IPS DF 4.7 (cell line): ENCODE measurements around the gene CCDC171.
"Not testable (repeated sequence)": the region's sequence is repeated elsewhere in the genome, so short reads cannot be mapped to it uniquely, and the experiment has no call there.

Experiments
- DNase-seq: peaks from one replicate; pipeline ENCODE4 v3.0.0-alpha.2; 2013; ENCODE audit warnings: low spot score; ENCODE audit errors: extremely low read depth

Gene CCDC171

GRCh38 chr9:15746905-15747304 lies 194.1 kb downstream of the CCDC171 start:
- no peak for DNase-seq

DNA sequence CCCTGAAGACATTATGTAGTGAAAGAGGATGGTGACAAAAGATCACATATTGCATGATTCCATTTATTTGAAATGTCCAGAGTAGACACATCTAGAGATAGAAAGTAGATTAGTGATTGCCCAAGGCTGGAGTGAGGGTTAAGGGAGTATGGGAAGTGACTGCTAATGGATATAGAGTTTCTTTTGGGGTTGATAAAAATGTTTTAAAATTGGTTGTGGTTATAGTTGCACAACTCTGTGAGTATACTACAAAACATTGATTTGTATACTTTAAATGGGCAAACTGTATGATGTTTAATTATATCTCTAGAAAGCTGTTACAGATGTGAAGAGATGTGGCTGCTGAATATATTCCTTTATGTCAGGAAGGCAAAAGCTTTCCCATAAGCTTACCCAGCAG lies 202.8 kb downstream of the CCDC171 start:
- DNase-seq = no peak

- no peak for DNase-seq
Measured at GRCh38 chr9:15761551-15761950, 208.7 kb downstream of the CCDC171 start.

GRCh38 chr9:15763371-15763770 lies 210.5 kb downstream of the CCDC171 start:
- no peak for DNase-seq

DNA sequence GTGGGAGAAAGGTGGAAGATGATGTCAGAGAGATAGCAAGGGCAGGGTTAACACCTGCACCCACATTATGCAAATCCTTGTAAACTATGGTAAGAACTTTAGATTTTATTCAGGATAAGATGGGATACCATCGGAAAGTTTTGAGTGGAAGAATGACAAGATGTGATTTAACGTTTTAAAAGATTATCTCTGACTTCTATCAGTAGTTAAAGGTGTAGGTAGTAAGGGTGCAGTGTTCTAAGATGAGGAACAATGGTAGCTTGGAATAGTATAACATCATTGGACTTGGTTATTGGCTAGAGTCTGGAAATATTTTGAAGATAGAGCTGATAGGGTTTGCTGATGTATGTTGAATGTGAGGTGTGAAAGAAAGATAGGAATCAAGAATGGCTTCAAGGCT lies 211.3 kb downstream of the CCDC171 start:
- DNase-seq = no peak

GRCh38 chr9:15769547-15769946 lies 216.7 kb downstream of the CCDC171 start:
- no peak for DNase-seq

GRCh38 chr9:15778861-15779260 lies 226.0 kb downstream of the CCDC171 start:
- DNase-seq = no peak

- DNase-seq = no peak
Measured at GRCh38 chr9:15782106-15782505, 229.3 kb downstream of the CCDC171 start.

- DNase-seq = no peak
Measured at GRCh38 chr9:15785584-15785983, 232.7 kb downstream of the CCDC171 start.

- no peak for DNase-seq
Measured at GRCh38 chr9:15786616-15787015, 233.8 kb downstream of the CCDC171 start.

DNA sequence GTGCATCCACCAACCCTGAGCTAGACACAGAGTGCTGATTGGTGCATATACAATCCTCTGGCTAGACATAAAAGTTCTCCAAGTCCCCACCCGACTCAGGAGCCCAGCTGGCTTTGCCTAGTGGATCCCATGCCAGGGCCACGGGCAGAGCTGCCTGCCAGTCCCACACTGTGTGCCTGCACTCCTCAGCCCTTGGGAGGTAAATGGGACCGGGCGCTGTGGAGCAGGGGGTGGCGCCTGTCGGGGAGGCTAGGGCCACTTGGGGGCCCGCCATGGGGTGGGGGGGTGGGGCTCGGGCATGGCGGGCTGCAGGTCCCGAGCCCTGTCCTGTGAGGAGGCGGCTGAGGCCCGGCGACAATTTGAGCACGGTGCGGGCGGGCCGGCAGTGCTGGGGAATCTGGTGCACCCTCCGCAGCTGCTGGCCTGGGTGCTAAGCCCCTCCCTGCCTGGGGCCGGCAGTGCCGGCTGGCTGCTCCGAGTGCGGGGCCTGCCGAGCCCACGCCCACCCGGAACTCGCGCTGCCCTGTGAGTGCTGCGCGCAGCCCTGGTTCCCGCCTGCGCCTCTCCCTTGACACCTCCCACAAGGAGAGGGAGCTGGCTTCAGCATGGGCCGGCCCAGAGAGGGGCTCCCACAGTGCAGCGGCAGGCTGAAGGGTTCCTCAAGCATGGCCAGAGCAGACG lies 257.5 kb downstream of the CCDC171 start:
- not testable (repeated sequence) for DNase-seq

GRCh38 chr9:15813076-15813475 lies 260.2 kb downstream of the CCDC171 start:
- DNase-seq = no peak

GRCh38 chr9:15824310-15824709 lies 271.5 kb downstream of the CCDC171 start:
- peak; percentile 1 for DNase-seq

- no peak for DNase-seq
Measured at GRCh38 chr9:15831384-15831783, 278.5 kb downstream of the CCDC171 start.

GRCh38 chr9:15834541-15834940 lies 281.7 kb downstream of the CCDC171 start:
- DNase-seq = no peak

- DNase-seq = peak; percentile 33
Measured at GRCh38 chr9:15837079-15837679, 284.3 kb downstream of the CCDC171 start.

DNA sequence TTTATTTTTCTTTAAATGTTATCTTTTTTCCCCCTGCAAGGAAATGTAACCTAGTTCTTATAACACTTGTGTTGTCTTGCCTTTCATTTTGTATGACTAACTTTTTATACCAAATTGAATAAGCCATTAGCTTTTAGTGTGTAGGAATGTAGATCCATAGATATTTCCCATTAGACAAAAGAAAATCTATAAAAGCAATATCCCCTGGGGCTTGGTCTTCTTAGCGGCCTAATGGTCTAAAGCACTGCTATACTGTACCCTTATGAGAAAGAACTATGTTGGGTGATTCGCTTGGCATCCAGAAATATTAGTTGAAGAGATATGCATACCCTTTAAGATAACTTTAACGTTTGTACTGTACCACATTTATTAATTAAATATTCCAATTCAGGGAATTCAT lies 289.2 kb downstream of the CCDC171 start:
- no peak for DNase-seq

DNA sequence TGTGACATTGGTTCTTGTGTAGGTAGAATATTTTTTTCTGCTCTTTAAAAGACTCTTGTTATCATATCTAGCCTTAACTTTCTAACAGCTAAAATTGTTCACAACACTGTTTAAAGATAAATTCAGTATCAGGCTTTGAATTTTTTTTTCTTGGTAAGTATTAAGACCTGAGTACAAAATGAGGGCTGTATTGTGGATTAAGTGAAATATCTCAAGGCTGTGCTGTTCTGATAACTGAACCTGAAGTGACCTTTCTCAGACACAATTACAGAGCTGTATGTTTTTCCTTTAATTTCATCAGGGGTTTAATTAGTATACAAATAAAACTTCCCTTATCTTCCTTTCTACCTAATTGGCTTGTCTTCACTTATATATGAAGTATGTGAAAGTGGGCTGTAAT lies 290.5 kb downstream of the CCDC171 start:
- DNase-seq = no peak

GRCh38 chr9:15843931-15844330 lies 291.1 kb downstream of the CCDC171 start:
- DNase-seq = no peak

GRCh38 chr9:15846611-15847010 lies 293.8 kb downstream of the CCDC171 start:
- no peak for DNase-seq

GRCh38 chr9:15849871-15850270 lies 297.0 kb downstream of the CCDC171 start:
- no peak for DNase-seq

DNA sequence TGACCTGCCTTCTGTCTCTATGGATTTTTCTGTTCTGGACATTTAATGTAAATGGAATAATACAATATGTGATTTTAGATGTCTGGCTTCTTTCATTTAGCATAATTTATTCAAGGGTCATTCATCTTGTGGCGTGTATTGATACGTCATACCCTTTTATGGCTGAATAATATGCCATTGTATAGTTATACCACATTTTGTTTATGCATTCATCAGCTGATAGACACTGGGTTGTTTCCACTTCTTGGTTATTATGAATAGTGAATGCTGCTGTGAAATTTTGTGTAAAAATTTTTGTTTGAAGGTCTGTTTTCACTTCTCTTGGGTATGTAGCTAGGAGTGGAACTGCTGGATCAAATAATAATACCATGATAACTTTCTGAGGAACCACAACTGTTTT lies 298.9 kb downstream of the CCDC171 start:
- DNase-seq = no peak

- no peak for DNase-seq
Measured at GRCh38 chr9:15856591-15856990, 303.7 kb downstream of the CCDC171 start.
